Choroid plexus epithelial cell (primary cell): Measurements from ENCODE around the gene HAND1.
"Not testable (repeated sequence)": the region's sequence is repeated elsewhere in the genome, so short reads cannot be mapped to it uniquely, and the experiment has no call there.

Experiments
- DNase-seq: peaks from one replicate; pipeline ENCODE4 v3.0.0-alpha.2; 2010; ENCODE audit warnings: low read depth
- H3K4me3 ChIP-seq: 2 replicates; pipeline ENCODE4 v1.5.1; 2011; ENCODE audit warnings: low read depth, mild to moderate bottlenecking, control low read depth, low read length, moderate library complexity
- TF ChIP-seq, protein P1 (sequence below): conservative IDR thresholded peaks from 2 replicates; pipeline ENCODE4 v1.5.1; 2011; ENCODE audit warnings: low read depth, mild to moderate bottlenecking, control low read depth, inconsistent platforms, low read length, moderate library complexity

Gene HAND1

GRCh38 chr5:154521756-154522155, 43.7 kb upstream of the HAND1 start:
- no peak overlapping the region for H3K4me3 ChIP-seq
- DNase-seq, result no peak
- TF ChIP-seq, protein P1, sequence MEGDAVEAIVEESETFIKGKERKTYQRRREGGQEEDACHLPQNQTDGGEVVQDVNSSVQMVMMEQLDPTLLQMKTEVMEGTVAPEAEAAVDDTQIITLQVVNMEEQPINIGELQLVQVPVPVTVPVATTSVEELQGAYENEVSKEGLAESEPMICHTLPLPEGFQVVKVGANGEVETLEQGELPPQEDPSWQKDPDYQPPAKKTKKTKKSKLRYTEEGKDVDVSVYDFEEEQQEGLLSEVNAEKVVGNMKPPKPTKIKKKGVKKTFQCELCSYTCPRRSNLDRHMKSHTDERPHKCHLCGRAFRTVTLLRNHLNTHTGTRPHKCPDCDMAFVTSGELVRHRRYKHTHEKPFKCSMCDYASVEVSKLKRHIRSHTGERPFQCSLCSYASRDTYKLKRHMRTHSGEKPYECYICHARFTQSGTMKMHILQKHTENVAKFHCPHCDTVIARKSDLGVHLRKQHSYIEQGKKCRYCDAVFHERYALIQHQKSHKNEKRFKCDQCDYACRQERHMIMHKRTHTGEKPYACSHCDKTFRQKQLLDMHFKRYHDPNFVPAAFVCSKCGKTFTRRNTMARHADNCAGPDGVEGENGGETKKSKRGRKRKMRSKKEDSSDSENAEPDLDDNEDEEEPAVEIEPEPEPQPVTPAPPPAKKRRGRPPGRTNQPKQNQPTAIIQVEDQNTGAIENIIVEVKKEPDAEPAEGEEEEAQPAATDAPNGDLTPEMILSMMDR, result no peak

DNA sequence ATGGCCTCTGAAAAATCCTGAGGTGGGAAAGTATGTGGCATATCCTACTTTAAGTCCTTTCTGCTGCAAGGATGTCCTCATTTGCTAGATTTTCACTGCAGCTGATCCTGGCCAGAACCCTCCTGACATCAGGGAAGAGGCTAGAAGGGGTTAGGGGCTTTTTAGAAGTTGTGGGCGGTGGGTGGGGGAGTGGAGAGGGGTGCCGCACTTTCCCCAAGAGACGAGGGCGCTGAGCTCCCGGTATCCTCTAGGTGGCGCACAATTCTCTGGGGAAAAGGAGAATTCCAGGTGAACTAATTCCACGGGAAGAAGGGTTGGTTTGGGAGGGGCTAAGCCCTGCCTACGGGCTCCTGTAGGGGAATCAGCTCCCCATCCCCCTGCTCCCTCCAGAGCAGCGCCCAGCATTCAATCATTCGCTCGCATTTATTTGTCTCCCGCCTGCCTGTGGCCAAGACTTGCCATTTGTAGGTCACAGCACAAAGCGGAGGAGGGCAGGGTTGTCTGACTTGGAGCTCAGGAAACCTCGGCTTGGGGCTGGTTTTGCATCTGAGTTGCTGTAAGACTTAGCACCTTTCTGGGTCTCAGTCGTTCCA, 42.9 kb upstream of the HAND1 start:
- no peak overlapping the region for H3K4me3 ChIP-seq
- TF ChIP-seq, protein P1, result peak; percentile 81
- peak; percentile 11 for DNase-seq

- peak; percentile 27 for DNase-seq
- TF ChIP-seq, protein P1, result no peak
- no peak overlapping the region for H3K4me3 ChIP-seq
Observed at GRCh38 chr5:154519359-154519758, 41.3 kb upstream of the HAND1 start.

- no peak for DNase-seq
- TF ChIP-seq, protein P1, result no peak
- no peak overlapping the region for H3K4me3 ChIP-seq
Observed at GRCh38 chr5:154518438-154518867, 40.4 kb upstream of the HAND1 start.

DNA sequence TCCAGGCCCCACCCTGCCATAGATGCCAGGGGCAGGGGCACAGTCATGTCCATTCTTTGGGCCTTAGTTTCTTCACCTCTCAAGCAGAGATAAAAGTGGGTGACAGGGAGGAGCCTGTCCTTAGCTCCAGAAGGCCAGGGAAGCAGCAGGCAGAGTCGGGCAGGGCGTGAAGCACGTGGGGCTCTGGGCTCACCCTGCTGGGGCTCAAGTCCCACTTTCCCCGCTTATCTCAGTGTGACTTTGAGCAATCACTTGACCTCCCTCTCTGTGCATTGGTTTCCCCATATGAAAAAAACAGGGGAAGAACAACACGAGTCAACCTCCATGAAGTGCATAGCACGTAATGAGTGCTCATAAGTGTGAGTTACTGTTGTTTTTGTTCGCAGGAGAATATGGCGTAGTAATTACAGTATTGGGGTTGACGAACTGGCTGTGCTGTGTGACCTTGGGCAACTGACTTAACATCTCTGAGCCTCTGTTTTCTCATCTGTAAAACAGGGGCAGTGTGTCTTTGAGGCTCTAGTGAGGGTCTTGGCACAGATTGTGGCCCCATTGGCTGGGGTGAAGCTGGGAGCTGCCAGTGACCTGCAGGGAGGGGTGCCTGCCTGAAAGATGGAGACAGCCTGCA, 39.9 kb upstream of the HAND1 start:
- no peak overlapping the region for H3K4me3 ChIP-seq
- TF ChIP-seq, protein P1, result no peak
- DNase-seq, result no peak

DNA sequence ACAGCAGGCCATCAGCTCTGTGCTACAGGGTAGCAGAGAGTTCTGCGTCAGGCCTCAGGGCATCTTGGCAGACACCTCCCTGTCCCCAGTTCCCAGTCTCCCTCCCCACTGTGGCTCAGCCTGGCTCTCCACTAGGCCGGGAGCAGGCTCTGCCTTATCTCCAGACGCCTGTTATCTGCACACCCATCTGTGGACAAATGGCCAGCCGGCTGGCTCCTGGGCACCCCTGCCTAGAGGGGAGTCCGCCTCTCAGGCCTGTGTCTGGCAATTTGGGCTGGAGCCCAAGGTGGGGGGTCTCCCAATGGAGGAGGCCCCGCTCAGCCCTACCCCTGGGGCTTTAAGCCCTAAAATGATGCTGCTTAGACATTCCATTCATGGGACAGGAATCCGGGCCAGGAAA, 39.2 kb upstream of the HAND1 start:
- no peak overlapping the region for H3K4me3 ChIP-seq
- TF ChIP-seq, protein P1, result no peak
- DNase-seq, result no peak

GRCh38 chr5:154516475-154516874, 38.4 kb upstream of the HAND1 start:
- DNase-seq, result no peak
- TF ChIP-seq, protein P1, result no peak
- no peak overlapping the region for H3K4me3 ChIP-seq

- not testable (repeated sequence) for H3K4me3 ChIP-seq, DNase-seq
Observed at GRCh38 chr5:154515488-154515887, 37.5 kb upstream of the HAND1 start.
